Measurements from ENCODE around the gene PARP8. TPM values are rescaled to one million over a fixed set of nuclear protein-coding genes. Genes with fewer than 3 reads are reported as not detected.

The PARP8 gene
- polyA plus RNA-seq, 1 donor (not counting 4 experiments of a cell fraction or from before 2014, with no cell fraction given) = 29.1 TPM

DNA sequence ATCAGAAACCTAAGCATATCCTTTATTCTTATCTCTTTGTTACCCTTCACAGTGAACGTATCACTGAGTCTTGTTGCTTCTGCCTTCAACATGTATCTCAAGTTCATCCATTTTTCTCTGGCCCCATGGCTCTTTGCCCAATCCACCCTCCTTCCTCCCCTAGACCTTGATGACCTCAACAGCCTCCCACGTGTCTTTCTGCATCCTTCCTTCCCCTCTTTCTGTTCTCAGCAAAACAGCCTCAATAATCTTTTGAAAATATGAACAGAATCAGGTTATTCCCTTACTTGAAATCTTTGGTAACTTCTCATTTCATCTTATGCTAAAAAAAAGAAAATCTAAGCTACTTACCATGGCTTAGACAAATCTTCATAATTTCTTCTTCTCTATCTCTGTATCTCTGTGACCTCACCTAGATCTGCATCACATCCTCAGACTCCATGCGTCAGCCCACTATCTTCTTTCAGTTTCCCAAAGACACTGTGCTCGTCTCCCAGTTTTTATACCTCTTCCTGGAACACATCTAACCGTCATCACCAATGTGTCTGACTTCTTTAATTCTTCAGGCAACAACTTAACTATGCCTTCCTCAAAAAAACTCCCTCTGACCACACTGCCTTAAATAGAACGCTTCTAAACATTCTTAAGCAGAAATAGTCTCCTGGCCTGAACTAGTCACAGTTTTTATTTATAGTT, 208.0 kb downstream of the PARP8 start:
- FAIRE-seq = no peak
- Histone ChIP-seq H3K9me1 (ENCODE audit: control insufficient read depth, extremely low read depth, insufficient read depth, low read length) (no peaks in the 10 kb centered on the region), H3K27ac (ENCODE audit: control insufficient read depth, insufficient read depth, low read length) (no peak overlapping the region), H3K4me2 (ENCODE audit: control insufficient read depth, extremely low read depth, insufficient read depth, low read depth, low read length) (no peak overlapping the region), H3K4me1 (ENCODE audit: control insufficient read depth, extremely low read depth, insufficient read depth, low read length) (no peaks in the 10 kb centered on the region), H4K20me1 (ENCODE audit: control insufficient read depth, extremely low read depth, insufficient read depth, low read length) (no peaks in the 10 kb centered on the region), H3K9ac (ENCODE audit: control insufficient read depth, extremely low read depth, insufficient read depth, low read length) (no peak overlapping the region), H3K4me3 (ENCODE audit: control insufficient read depth in 2 of 3, extremely low read depth in 1 of 3, insufficient read depth in 2 of 3, low read depth in 1 of 3, low read length in 3 of 3) (no peak overlapping the region), H3K36me3 (ENCODE audit: control insufficient read depth in 2 of 2, extremely low read depth in 1 of 2, insufficient read depth in 2 of 2, low read length in 2 of 2) (no peaks in the 10 kb centered on the region), H2AFZ (ENCODE audit: control insufficient read depth, low read length) (no peak overlapping the region), H3K9me3 (ENCODE audit: control insufficient read depth, low read depth, low read length) (no peaks in the 10 kb centered on the region), H3K79me2 (ENCODE audit: control insufficient read depth, insufficient read depth, low read length) (no peaks in the 10 kb centered on the region), H3K27me3 (ENCODE audit: control insufficient read depth, extremely low read depth, insufficient read depth, low read length) (no peaks in the 10 kb centered on the region)
- no peak for DNase-seq (ENCODE audit: low read depth, low spot score)
- dilution Hi-C loops (cut with MboI; ENCODE audit: extremely low pct_ligation_motif_present, low sequenced_read_pairs) = no loop called here
- no peak for TF ChIP-seq CTCF (optimal IDR thresholded peaks at IDR 0.05 in 1 of 3, IDR thresholded peaks at IDR 0.05 in 1 of 3, conservative IDR thresholded peaks at IDR 0.05 in 1 of 3; ENCODE audit: extremely low read depth in 1 of 3, insufficient read depth in 2 of 3, low read length in 3 of 3)
- TF ChIP-seq EZH2 (IDR thresholded peaks at IDR 0.05; ENCODE audit: low read length) = no peak

- no peak overlapping the region for H2AFZ ChIP-seq (ENCODE audit: control insufficient read depth, low read length)
- no peaks in the 10 kb centered on the region for H3K27me3 ChIP-seq (ENCODE audit: control insufficient read depth, extremely low read depth, insufficient read depth, low read length)
- H3K9ac ChIP-seq (ENCODE audit: control insufficient read depth, extremely low read depth, insufficient read depth, low read length) = no peak overlapping the region
- DNase-seq (ENCODE audit: low read depth, low spot score) (no peak), FAIRE-seq (no peak)
- no peaks in the 10 kb centered on the region for H3K9me3 ChIP-seq (ENCODE audit: control insufficient read depth, low read depth, low read length)
- H3K4me1 ChIP-seq (ENCODE audit: control insufficient read depth, extremely low read depth, insufficient read depth, low read length) = no peaks in the 10 kb centered on the region
- H3K36me3 ChIP-seq (ENCODE audit: control insufficient read depth in 2 of 2, extremely low read depth in 1 of 2, insufficient read depth in 2 of 2, low read length in 2 of 2) = no peaks in the 10 kb centered on the region
- H3K27ac ChIP-seq (ENCODE audit: control insufficient read depth, insufficient read depth, low read length) = no peak overlapping the region
- dilution Hi-C loops (cut with MboI; ENCODE audit: extremely low pct_ligation_motif_present, low sequenced_read_pairs) = no loop called here
- H4K20me1 ChIP-seq (ENCODE audit: control insufficient read depth, extremely low read depth, insufficient read depth, low read length) = no peaks in the 10 kb centered on the region
- no peak overlapping the region for H3K4me2 ChIP-seq (ENCODE audit: control insufficient read depth, extremely low read depth, insufficient read depth, low read depth, low read length)
- H3K79me2 ChIP-seq (ENCODE audit: control insufficient read depth, insufficient read depth, low read length) = no peaks in the 10 kb centered on the region
- TF ChIP-seq CTCF (optimal IDR thresholded peaks at IDR 0.05 in 1 of 3, IDR thresholded peaks at IDR 0.05 in 1 of 3, conservative IDR thresholded peaks at IDR 0.05 in 1 of 3; ENCODE audit: extremely low read depth in 1 of 3, insufficient read depth in 2 of 3, low read length in 3 of 3) = no peak
- no peak for TF ChIP-seq EZH2 (IDR thresholded peaks at IDR 0.05; ENCODE audit: low read length)
- no peaks in the 10 kb centered on the region for H3K9me1 ChIP-seq (ENCODE audit: control insufficient read depth, extremely low read depth, insufficient read depth, low read length)
- H3K4me3 ChIP-seq (ENCODE audit: control insufficient read depth in 2 of 3, extremely low read depth in 1 of 3, insufficient read depth in 2 of 3, low read depth in 1 of 3, low read length in 3 of 3) = no peak overlapping the region
Measured at GRCh38 chr5:50875002-50875344, 208.5 kb downstream of the PARP8 start.
